GM12801 (cell line): ENCODE results near the gene MRPS31.

Experiments
- CTCF ChIP-seq: IDR thresholded peaks from one replicate; pipeline ENCODE4 v1.5.1; 2011; ENCODE audit warnings: control low read depth; ENCODE audit not compliant: insufficient read length; ENCODE audit errors: extremely low read depth

Gene MRPS31

DNA sequence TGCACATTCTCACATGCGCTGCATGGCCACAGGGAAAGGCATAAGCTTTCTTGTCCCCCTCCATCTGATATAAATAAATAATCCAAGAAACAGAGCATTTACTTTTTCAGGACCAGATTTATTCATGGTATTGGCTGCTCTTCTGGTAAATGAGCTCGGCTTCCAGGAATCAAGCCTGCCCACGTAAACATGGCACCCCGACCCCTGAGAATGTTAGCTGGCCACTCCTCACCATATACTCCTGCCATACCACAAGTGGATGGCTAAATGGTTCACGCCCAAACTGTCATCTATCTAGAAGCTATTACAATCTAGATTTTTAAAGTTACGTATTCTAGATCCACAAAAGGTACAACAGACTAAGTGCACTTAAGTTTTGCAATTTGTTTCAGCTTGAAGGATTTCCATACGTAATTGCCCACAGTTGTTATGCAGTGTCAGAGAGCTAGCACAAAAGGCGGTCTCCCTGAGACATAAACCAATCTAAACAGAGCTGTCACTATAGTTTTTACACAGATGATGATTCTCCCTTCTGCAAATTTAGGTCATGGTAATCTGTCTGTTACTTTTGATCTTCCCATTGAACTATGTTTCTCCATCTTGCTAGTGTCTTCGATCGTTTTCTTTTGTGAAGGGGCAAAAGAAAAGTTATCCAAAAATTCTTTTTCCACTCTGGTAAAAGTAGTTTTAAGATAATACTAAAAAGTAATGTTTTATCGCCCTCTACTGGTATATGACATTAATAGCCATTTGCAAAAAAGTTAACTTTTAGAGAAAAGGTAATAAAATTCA, 88.3 kb downstream of the MRPS31 start:
- no peak for TF ChIP-seq CTCF

GRCh38 chr13:40681341-40682146, 89.4 kb downstream of the MRPS31 start:
- no peak for TF ChIP-seq CTCF

DNA sequence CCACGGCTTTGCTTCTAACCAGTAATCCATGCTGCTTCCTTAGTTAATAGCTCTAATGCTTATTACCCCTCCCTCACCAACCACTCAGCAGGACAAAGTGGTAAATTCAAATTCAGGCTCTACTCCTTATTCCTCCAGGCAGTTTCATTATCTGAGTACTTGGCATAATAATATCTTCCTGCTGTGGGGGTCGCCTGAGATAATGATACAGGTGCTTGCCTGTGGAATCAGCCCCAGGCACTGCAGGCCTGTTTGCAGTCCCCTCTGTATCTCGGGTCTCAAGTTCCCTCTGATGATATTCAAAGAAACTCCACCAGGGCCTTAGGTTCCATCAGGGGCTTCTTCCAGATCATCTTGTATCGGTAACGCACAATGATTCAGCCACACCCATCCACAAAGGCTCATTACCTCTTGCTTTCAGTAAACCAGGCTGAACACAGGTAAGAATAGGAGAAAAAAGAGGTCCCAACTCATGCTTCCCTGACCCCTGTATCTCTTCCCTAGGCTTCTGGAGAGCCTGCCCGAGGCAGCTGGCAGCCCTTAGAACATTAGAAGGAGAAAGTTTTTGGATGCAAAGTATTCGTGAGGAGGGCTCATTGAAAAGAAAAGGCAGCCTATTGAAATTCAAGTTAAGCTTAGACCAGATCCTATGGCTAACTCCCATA, 90.2 kb downstream of the MRPS31 start:
- TF ChIP-seq CTCF, result no peak

GRCh38 chr13:40679480-40679985, 91.5 kb downstream of the MRPS31 start:
- TF ChIP-seq CTCF, result no peak
